Glutamatergic neuron (in vitro differentiated cells): Measurements from ENCODE around the gene SRMS. TPM values are rescaled to one million over a fixed set of nuclear protein-coding genes. Genes with fewer than 3 reads are reported as not detected.

Source experiments
- DNase-seq: peaks from one replicate; pipeline ENCODE4 v3.0.0; 2022
- H3K27ac Mint-ChIP-seq: one replicate; pipeline ENCODE4 v1.8.0; 2020; ENCODE audit warnings: mild to moderate bottlenecking, mixed read lengths, inconsistent platforms; ENCODE audit not compliant: unreplicated experiment
- H3K27me3 Mint-ChIP-seq: one replicate; pipeline ENCODE4 v1.8.0; 2020; ENCODE audit warnings: mild to moderate bottlenecking, moderate library complexity, mixed read lengths, inconsistent platforms; ENCODE audit not compliant: unreplicated experiment
- H3K36me3 Mint-ChIP-seq: one replicate; pipeline ENCODE4 v1.8.0; 2020; ENCODE audit warnings: mild to moderate bottlenecking, mixed read lengths, inconsistent platforms; ENCODE audit not compliant: unreplicated experiment
- H3K4me1 Mint-ChIP-seq: one replicate; pipeline ENCODE4 v1.8.0; 2020; ENCODE audit warnings: mild to moderate bottlenecking, low read depth, mixed read lengths, inconsistent platforms; ENCODE audit not compliant: unreplicated experiment
- H3K4me3 Mint-ChIP-seq: one replicate; pipeline ENCODE4 v1.8.0; 2020; ENCODE audit warnings: mild to moderate bottlenecking, mixed read lengths, inconsistent platforms; ENCODE audit not compliant: unreplicated experiment
- H3K9me3 Mint-ChIP-seq: one replicate; pipeline ENCODE4 v1.8.0; 2020; ENCODE audit warnings: mild to moderate bottlenecking, moderate library complexity, mixed read lengths, inconsistent platforms; ENCODE audit not compliant: unreplicated experiment
- total RNA-seq: library from RNA; stranded (reverse); fragmentation: NEBNext Ultra II Directional; extraction: Animal tissue kit (Norgen Biotek cat#: 25700); gene quantifications from one replicate; pipeline ENCODE4 v1.2.1, GENCODE V29; 2021; ENCODE audit not compliant: unreplicated experiment
- TF ChIP-seq, protein P1 (sequence below): fragments of 200-600 bp; sonication (generic); IDR thresholded peaks from one replicate; pipeline ENCODE4 v1.5.0; 2021; ENCODE audit not compliant: partially characterized antibody, unreplicated experiment

The SRMS gene
- total RNA-seq, 1 donor from 2014 or later: not detected

- Mint-ChIP-seq H3K27me3 (peaks cover 4% of the 10 kb centered on the region), H3K4me3 (no peak overlapping the region), H3K4me1 (peaks cover 5% of the 10 kb centered on the region), H3K9me3 (peaks cover 2% of the 10 kb centered on the region), H3K27ac (no peak overlapping the region), H3K36me3 (no peaks in the 10 kb centered on the region)
- DNase-seq: no peak
- TF ChIP-seq, protein P1, sequence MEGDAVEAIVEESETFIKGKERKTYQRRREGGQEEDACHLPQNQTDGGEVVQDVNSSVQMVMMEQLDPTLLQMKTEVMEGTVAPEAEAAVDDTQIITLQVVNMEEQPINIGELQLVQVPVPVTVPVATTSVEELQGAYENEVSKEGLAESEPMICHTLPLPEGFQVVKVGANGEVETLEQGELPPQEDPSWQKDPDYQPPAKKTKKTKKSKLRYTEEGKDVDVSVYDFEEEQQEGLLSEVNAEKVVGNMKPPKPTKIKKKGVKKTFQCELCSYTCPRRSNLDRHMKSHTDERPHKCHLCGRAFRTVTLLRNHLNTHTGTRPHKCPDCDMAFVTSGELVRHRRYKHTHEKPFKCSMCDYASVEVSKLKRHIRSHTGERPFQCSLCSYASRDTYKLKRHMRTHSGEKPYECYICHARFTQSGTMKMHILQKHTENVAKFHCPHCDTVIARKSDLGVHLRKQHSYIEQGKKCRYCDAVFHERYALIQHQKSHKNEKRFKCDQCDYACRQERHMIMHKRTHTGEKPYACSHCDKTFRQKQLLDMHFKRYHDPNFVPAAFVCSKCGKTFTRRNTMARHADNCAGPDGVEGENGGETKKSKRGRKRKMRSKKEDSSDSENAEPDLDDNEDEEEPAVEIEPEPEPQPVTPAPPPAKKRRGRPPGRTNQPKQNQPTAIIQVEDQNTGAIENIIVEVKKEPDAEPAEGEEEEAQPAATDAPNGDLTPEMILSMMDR: no peak
These were observed 41.1 kb upstream of the SRMS start for GRCh38 chr20:63588641-63589041.

DNA sequence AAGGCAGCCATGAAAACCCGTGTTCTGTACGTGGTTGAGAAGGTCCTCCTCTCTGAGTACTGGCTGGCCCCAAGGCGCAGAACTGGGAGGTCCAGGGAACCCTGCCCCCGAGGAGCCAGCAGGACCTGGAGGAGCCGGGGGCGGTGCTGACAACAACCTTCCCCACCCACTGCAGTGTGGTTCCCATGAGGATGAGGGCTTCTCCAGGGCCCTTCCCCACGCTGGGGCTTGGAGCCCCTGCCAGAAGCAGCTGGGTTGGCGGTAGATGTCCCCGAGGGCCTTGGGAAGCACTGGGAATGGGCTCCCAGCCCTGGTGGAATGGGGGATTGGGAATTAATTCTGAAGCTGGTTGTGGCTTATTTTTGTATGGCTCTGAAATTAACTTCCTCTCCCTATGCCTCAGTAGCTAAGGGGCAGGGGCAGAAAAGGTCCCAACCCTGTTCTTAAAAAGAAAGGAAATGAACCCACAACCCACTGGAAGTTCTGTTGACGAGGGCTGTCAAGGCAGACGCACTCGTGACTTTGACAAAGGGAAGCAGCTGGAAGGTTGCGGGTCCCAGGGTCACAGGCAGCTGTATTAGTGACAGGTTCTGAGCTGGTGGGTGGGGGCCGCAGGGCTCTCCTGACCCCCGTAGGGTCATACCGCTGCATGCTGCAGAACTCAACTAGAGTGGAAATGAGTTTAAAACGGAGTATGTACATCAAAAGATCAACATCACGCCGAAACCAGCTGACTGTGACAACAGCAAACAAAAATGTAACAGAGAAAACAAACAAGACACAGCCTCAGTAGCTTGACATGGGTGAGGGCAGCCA, 40.4 kb upstream of the SRMS start:
- DNase-seq: no peak
- Mint-ChIP-seq H3K4me3 (no peak overlapping the region), H3K27ac (no peak overlapping the region), H3K36me3 (no peaks in the 10 kb centered on the region), H3K4me1 (peaks cover 5% of the 10 kb centered on the region), H3K27me3 (peaks cover 4% of the 10 kb centered on the region), H3K9me3 (peaks cover 2% of the 10 kb centered on the region)
- TF ChIP-seq, protein P1: no peak

DNA sequence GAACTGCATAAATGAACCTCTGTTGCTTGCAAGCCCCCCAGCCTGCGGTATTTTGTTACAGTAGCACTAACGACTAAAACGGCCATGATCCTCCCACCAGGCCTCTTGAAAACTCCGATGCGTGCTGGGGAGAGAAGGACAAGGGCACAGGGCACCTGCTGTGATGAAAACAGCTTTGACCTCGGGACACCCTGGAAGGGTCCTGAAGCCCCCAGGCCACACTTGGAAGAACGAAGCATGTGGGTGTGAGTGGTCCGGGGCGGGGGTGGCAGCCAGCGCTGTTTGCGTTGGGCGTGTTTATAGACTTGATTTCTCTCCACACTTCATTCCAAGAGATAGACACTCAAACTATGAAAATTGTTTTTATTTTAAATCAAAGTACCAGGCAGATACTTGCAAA, 39.7 kb upstream of the SRMS start:
- TF ChIP-seq, protein P1: no peak
- peaks cover 2% of the 10 kb centered on the region for H3K9me3 Mint-ChIP-seq
- peaks cover 3% of the 10 kb centered on the region for H3K27me3 Mint-ChIP-seq
- no peak for DNase-seq
- H3K4me3 Mint-ChIP-seq: no peak overlapping the region
- H3K27ac Mint-ChIP-seq: no peak overlapping the region
- peaks cover 5% of the 10 kb centered on the region for H3K4me1 Mint-ChIP-seq
- no peaks in the 10 kb centered on the region for H3K36me3 Mint-ChIP-seq

GRCh38 chr20:63586797-63587196, 39.2 kb upstream of the SRMS start:
- no peaks in the 10 kb centered on the region for H3K36me3 Mint-ChIP-seq
- H3K4me3 Mint-ChIP-seq: no peak overlapping the region
- peaks cover 2% of the 10 kb centered on the region for H3K9me3 Mint-ChIP-seq
- no peak for DNase-seq
- H3K4me1 Mint-ChIP-seq: peaks cover 5% of the 10 kb centered on the region
- TF ChIP-seq, protein P1: no peak
- no peak overlapping the region for H3K27ac Mint-ChIP-seq
- H3K27me3 Mint-ChIP-seq: peaks cover 2% of the 10 kb centered on the region
